GM21367 (cell line): ENCODE data around the gene FOXG1.

ENCODE experiments used
- ATAC-seq: cut with Tn5 transposase; IDR thresholded peaks from one replicate; pipeline ENCODE4 v1.9.1; 2021; ENCODE audit not compliant: unreplicated experiment

Gene FOXG1

GRCh38 chr14:28774764-28775735, 8.5 kb downstream of the FOXG1 start:
- ATAC-seq = no peak

GRCh38 chr14:28776482-28777266, 10.1 kb downstream of the FOXG1 start:
- ATAC-seq = no peak

- no peak for ATAC-seq
Measured at GRCh38 chr14:28777471-28778137, 11.0 kb downstream of the FOXG1 start.

GRCh38 chr14:28778138-28779117, 11.8 kb downstream of the FOXG1 start:
- no peak for ATAC-seq

- no peak for ATAC-seq
Measured at GRCh38 chr14:28779456-28779855, 12.9 kb downstream of the FOXG1 start.

- ATAC-seq = no peak
Measured at GRCh38 chr14:28780843-28781820, 14.5 kb downstream of the FOXG1 start.

GRCh38 chr14:28782301-28782700, 15.7 kb downstream of the FOXG1 start:
- ATAC-seq = no peak

GRCh38 chr14:28783664-28784063, 17.1 kb downstream of the FOXG1 start:
- ATAC-seq = no peak

- ATAC-seq = no peak
Measured at GRCh38 chr14:28784096-28785048, 17.8 kb downstream of the FOXG1 start.

- no peak for ATAC-seq
Measured at GRCh38 chr14:28785096-28785952, 18.7 kb downstream of the FOXG1 start.

- no peak for ATAC-seq
Measured at GRCh38 chr14:28807518-28807917, 40.9 kb downstream of the FOXG1 start.

GRCh38 chr14:28813810-28814209, 47.2 kb downstream of the FOXG1 start:
- no peak for ATAC-seq
